ENCODE measurements around the gene MIP. TPM values are rescaled to one million over a fixed set of nuclear protein-coding genes. Genes with fewer than 3 reads are reported as not detected.

Gene MIP
- total and polyA plus RNA-seq, 2 donors (not counting 1 experiment from before 2014, with no cell fraction given): not detected

DNA sequence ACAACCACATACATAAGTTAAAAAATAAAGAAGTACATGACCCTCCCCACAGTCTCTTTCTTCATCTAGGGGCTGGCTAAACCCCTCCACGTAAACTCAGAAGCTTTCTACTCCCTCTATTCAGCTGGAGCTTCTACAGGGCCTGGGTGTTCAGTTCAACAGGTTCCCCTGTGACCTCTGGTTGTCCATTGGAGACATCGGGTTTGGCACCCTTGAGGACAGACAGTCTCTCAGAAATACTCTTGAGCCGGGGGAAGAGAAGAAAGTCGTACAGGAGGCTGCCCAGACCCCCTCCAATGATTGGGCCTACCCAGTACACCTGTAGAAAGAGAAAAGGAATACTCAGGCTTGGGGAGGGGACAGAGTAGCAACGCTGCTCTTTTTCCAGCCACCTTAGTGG lies 3.3 kb downstream of the MIP start:
- no peaks in the 10 kb centered on the region for H3K4me1 ChIP-seq (ENCODE audit: control insufficient read depth, extremely low read depth, insufficient read depth, low read length)
- no peaks in the 10 kb centered on the region for H4K20me1 ChIP-seq (ENCODE audit: control insufficient read depth, extremely low read depth, insufficient read depth, low read length)
- no peak overlapping the region for H2AFZ ChIP-seq (ENCODE audit: low read length)
- no peak for DNase-seq (ENCODE audit: low read depth in 2 of 2)
- no peak overlapping the region for H3K4me2 ChIP-seq (ENCODE audit: extremely low read depth, insufficient read depth, low read length)
- no peak overlapping the region for H3K27ac ChIP-seq (ENCODE audit: insufficient read depth, low read length)
- H3K4me3 ChIP-seq (replicated peaks in 1 of 4; ENCODE audit: control extremely low read depth in 1 of 4, insufficient read depth in 1 of 4, low read depth in 3 of 4, low read length in 4 of 4): no peak overlapping the region
- no peak for TF ChIP-seq EZH2 (IDR thresholded peaks at IDR 0.05; ENCODE audit: low read length, missing control alignments)
- no peaks in the 10 kb centered on the region for H3K9me3 ChIP-seq (ENCODE audit: control insufficient read depth, insufficient read depth, low read depth, low read length)
- peaks cover 20% of the 10 kb centered on the region for H3K27me3 ChIP-seq (ENCODE audit: control insufficient read depth, insufficient read depth, low read length)
- peaks cover 8% of the 10 kb centered on the region for H3K79me2 ChIP-seq (ENCODE audit: control insufficient read depth, insufficient read depth, low read length)
- no peaks in the 10 kb centered on the region for H3K36me3 ChIP-seq (ENCODE audit: control insufficient read depth, insufficient read depth, low read length)
- no peak overlapping the region for H3K9ac ChIP-seq (ENCODE audit: insufficient read depth, low read length)

DNA sequence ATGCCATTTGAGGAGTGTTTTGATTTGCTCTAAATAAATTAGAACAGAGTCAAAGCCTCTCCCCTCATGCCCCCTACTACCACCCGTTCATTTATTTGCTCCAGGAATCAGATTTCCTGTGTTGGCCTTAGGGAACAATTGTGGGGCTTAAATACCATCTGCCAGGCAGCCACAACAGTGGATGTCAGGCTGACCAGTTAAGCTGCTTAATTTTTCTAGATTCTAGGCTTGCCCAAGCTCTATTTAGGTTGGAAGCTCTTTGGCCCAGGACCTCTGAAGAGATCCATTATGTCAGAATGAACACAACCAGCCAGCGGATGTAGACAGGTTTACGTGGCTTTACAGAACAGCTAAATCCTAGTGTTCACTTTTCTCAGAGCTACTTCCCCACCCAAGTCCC lies 4.2 kb downstream of the MIP start:
- Histone ChIP-seq H3K27ac (ENCODE audit: insufficient read depth, low read length) (no peak overlapping the region), H3K4me2 (ENCODE audit: extremely low read depth, insufficient read depth, low read length) (no peak overlapping the region), H2AFZ (ENCODE audit: low read length) (no peak overlapping the region), H3K4me1 (ENCODE audit: control insufficient read depth, extremely low read depth, insufficient read depth, low read length) (no peaks in the 10 kb centered on the region), H3K9ac (ENCODE audit: insufficient read depth, low read length) (no peak overlapping the region), H3K27me3 (ENCODE audit: control insufficient read depth, insufficient read depth, low read length) (peaks cover 20% of the 10 kb centered on the region), H3K79me2 (ENCODE audit: control insufficient read depth, insufficient read depth, low read length) (peaks cover 8% of the 10 kb centered on the region), H3K36me3 (ENCODE audit: control insufficient read depth, insufficient read depth, low read length) (no peaks in the 10 kb centered on the region), H4K20me1 (ENCODE audit: control insufficient read depth, extremely low read depth, insufficient read depth, low read length) (no peaks in the 10 kb centered on the region), H3K4me3 (replicated peaks in 1 of 4; ENCODE audit: control extremely low read depth in 1 of 4, insufficient read depth in 1 of 4, low read depth in 3 of 4, low read length in 4 of 4) (no peak overlapping the region), H3K9me3 (ENCODE audit: control insufficient read depth, insufficient read depth, low read depth, low read length) (no peaks in the 10 kb centered on the region)
- DNase-seq (ENCODE audit: low read depth in 2 of 2): no peak
- TF ChIP-seq, protein P1, sequence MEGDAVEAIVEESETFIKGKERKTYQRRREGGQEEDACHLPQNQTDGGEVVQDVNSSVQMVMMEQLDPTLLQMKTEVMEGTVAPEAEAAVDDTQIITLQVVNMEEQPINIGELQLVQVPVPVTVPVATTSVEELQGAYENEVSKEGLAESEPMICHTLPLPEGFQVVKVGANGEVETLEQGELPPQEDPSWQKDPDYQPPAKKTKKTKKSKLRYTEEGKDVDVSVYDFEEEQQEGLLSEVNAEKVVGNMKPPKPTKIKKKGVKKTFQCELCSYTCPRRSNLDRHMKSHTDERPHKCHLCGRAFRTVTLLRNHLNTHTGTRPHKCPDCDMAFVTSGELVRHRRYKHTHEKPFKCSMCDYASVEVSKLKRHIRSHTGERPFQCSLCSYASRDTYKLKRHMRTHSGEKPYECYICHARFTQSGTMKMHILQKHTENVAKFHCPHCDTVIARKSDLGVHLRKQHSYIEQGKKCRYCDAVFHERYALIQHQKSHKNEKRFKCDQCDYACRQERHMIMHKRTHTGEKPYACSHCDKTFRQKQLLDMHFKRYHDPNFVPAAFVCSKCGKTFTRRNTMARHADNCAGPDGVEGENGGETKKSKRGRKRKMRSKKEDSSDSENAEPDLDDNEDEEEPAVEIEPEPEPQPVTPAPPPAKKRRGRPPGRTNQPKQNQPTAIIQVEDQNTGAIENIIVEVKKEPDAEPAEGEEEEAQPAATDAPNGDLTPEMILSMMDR (conservative IDR thresholded peaks at IDR 0.05 in 1 of 2, IDR thresholded peaks at IDR 0.05 in 1 of 2; ENCODE audit: low read depth in 1 of 2, low read length in 2 of 2): no peak
- TF ChIP-seq EZH2 (IDR thresholded peaks at IDR 0.05; ENCODE audit: low read length, missing control alignments): no peak

DNA sequence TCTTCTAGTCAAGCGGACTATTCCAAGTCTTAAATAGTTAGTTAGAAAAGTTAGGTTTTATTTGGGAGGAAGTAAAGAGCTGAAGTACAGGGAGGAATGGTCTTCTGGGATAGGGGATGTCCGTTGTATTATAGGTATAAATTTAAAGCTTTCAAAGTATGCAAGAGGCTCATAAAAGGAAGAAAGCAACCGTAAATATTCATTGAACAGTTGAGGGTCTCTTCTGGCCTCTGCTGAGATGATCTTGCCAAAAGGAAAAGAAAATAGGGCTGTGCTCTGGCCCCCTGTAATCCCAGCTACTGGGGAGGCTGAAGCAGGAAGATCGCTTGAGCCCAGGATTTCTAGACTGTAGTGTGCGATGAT lies 4.9 kb downstream of the MIP start:
- Histone ChIP-seq H4K20me1 (ENCODE audit: control insufficient read depth, extremely low read depth, insufficient read depth, low read length) (no peaks in the 10 kb centered on the region), H3K9ac (ENCODE audit: insufficient read depth, low read length) (peak overlapping the region; percentile 82), H3K79me2 (ENCODE audit: control insufficient read depth, insufficient read depth, low read length) (peaks cover 8% of the 10 kb centered on the region), H3K9me3 (ENCODE audit: control insufficient read depth, insufficient read depth, low read depth, low read length) (no peaks in the 10 kb centered on the region), H3K36me3 (ENCODE audit: control insufficient read depth, insufficient read depth, low read length) (no peaks in the 10 kb centered on the region), H3K4me3 (replicated peaks in 1 of 4; ENCODE audit: control extremely low read depth in 1 of 4, insufficient read depth in 1 of 4, low read depth in 3 of 4, low read length in 4 of 4) (peak overlapping the region; percentile 88 to 91 (median 90)), H3K27ac (ENCODE audit: insufficient read depth, low read length) (peak overlapping the region; percentile 83), H2AFZ (ENCODE audit: low read length) (peak overlapping the region; percentile 97), H3K4me2 (ENCODE audit: extremely low read depth, insufficient read depth, low read length) (peak overlapping the region; percentile 97), H3K4me1 (ENCODE audit: control insufficient read depth, extremely low read depth, insufficient read depth, low read length) (no peaks in the 10 kb centered on the region), H3K27me3 (ENCODE audit: control insufficient read depth, insufficient read depth, low read length) (peaks cover 15% of the 10 kb centered on the region)
- TF ChIP-seq, protein P1 (conservative IDR thresholded peaks at IDR 0.05 in 1 of 2, IDR thresholded peaks at IDR 0.05 in 1 of 2; ENCODE audit: low read depth in 1 of 2, low read length in 2 of 2): no peak
- no peak for TF ChIP-seq EZH2 (IDR thresholded peaks at IDR 0.05; ENCODE audit: low read length, missing control alignments)
- no peak for DNase-seq (ENCODE audit: low read depth in 2 of 2)
